T-helper 17 cell (primary cell): ENCODE results near the gene ADARB1. TPM values are rescaled to one million over a fixed set of nuclear protein-coding genes. Genes with fewer than 3 reads are reported as not detected.

Source experiments
- ATAC-seq: fragments of 150-1000 bp; cut with Tn5 transposase; 2 replicates; pipeline ENCODE4 v1.10.0; 2021; ENCODE audit warnings: mild to moderate bottlenecking, moderate library complexity
- DNase-seq, 3 donors: peaks; one replicate each; pipeline versions ENCODE4 v3.0.0 to v3.0.0-alpha.2; 2020 to 2021
- H3K9me3 ChIP-seq: one replicate; pipeline ENCODE4 v1.7.0; 2013; ENCODE audit warnings: low read length, mild to moderate bottlenecking; ENCODE audit not compliant: control insufficient read depth, poor library complexity, severe bottlenecking
- H3K27ac Mint-ChIP-seq: one replicate; pipeline ENCODE4 v1.8.0; 2022; ENCODE audit warnings: mild to moderate bottlenecking, moderate library complexity, mixed read lengths
- H3K27me3 Mint-ChIP-seq: one replicate; pipeline ENCODE4 v1.8.0; 2022; ENCODE audit warnings: mixed read lengths
- H3K36me3 Mint-ChIP-seq: one replicate; pipeline ENCODE4 v1.8.0; 2022; ENCODE audit warnings: low read depth, mixed read lengths
- H3K4me1 Mint-ChIP-seq: one replicate; pipeline ENCODE4 v1.8.0; 2022; ENCODE audit warnings: mild to moderate bottlenecking, mixed read lengths
- H3K4me3 Mint-ChIP-seq: one replicate; pipeline ENCODE4 v1.8.0; 2022; ENCODE audit warnings: mild to moderate bottlenecking, moderate library complexity, mixed read lengths
- total RNA-seq, 4 donors: library from RNA in 2 of 4; stranded (reverse) in 2 of 4; gene quantifications; one replicate each; pipeline ENCODE4 v1.2.3 and lab custom pipeline; 2022 to 2026

Gene ADARB1
- total RNA-seq, 2 donors from 2014 or later, result 28.4 to 37.0 TPM

- peak overlapping the region; percentile 32 for H3K27ac Mint-ChIP-seq
- peaks cover 17% of the 10 kb centered on the region for H3K4me1 Mint-ChIP-seq
- ATAC-seq (peak; percentile 22), DNase-seq (no peak)
- H3K4me3 Mint-ChIP-seq, result peak overlapping the region; percentile 83
- H3K36me3 Mint-ChIP-seq, result peaks cover 2% of the 10 kb centered on the region
- no peaks in the 10 kb centered on the region for H3K9me3 ChIP-seq
- no peaks in the 10 kb centered on the region for H3K27me3 Mint-ChIP-seq
Observed at GRCh38 chr21:45256021-45256911, 181.9 kb downstream of the ADARB1 start.

GRCh38 chr21:45256912-45257672 lies 182.7 kb downstream of the ADARB1 start:
- Mint-ChIP-seq H3K27ac (no peak overlapping the region), H3K27me3 (no peaks in the 10 kb centered on the region), H3K36me3 (peaks cover 2% of the 10 kb centered on the region), H3K4me3 (peak overlapping the region; percentile 41), H3K4me1 (peaks cover 17% of the 10 kb centered on the region)
- no peaks in the 10 kb centered on the region for H3K9me3 ChIP-seq
- DNase-seq (no peak), ATAC-seq (peak; percentile 33)

GRCh38 chr21:45257673-45258341 lies 183.4 kb downstream of the ADARB1 start:
- Mint-ChIP-seq H3K27ac (no peak overlapping the region), H3K36me3 (peaks cover 2% of the 10 kb centered on the region), H3K27me3 (no peaks in the 10 kb centered on the region), H3K4me1 (peaks cover 17% of the 10 kb centered on the region), H3K4me3 (no peak overlapping the region)
- H3K9me3 ChIP-seq, result no peaks in the 10 kb centered on the region
- no peak for ATAC-seq
- no peak for DNase-seq

DNA sequence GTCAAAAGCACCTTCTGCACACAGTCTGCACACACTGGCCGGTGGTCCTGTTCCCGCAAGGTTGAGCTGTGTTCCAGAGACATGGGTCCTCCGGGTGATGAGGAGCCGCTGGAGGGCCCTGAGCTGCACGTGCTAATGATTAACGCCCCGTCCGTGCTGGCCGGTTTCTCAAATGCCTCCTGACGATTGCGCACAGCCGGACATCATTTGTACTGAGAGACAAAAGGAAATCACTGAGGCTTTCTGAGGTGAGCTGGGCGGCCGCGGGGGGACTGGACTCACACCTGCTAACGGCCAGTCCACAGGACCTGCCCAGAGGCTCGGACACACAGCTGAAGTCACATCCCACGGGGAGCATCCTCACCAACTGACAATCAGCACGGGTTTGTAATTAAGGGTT lies 184.1 kb downstream of the ADARB1 start:
- Mint-ChIP-seq H3K4me3 (no peak overlapping the region), H3K27ac (no peak overlapping the region), H3K27me3 (no peaks in the 10 kb centered on the region), H3K36me3 (peaks cover 2% of the 10 kb centered on the region), H3K4me1 (peaks cover 19% of the 10 kb centered on the region)
- no peak for ATAC-seq
- no peaks in the 10 kb centered on the region for H3K9me3 ChIP-seq
- DNase-seq, result no peak

DNA sequence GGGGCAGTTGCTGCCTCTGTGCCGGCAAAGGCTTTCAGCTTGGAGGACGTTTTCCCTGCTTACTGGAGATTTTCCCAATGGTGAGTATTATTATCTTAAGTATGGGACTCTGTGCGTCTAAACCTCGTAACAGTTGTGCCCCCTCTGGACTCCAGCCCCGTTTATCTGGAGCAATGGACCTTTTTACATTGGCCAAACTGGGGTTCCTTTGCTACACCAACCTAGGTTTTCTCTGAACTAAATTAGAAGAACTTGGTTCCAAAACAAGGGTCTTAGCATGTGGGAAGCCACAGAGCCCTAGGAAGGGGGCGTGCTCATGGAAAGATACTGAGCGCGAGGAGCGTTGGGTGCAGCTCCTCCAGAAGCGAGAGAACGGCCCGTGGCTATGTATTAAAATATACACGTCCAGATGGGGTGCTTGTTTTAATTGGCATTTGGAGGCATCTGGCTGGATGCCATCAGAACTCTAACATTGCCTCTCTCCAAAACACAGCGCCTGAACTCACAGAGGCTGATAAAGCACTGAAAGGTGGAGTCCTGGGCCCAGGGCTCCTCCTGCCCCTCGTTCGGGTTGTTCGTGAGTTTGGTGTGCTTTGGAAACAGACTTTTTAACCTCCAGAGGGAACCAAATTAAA lies 184.9 kb downstream of the ADARB1 start:
- Mint-ChIP-seq H3K4me1 (peaks cover 18% of the 10 kb centered on the region), H3K4me3 (no peak overlapping the region), H3K27ac (no peak overlapping the region), H3K36me3 (peaks cover 2% of the 10 kb centered on the region), H3K27me3 (no peaks in the 10 kb centered on the region)
- ATAC-seq (no peak), DNase-seq (no peak)
- no peaks in the 10 kb centered on the region for H3K9me3 ChIP-seq

DNA sequence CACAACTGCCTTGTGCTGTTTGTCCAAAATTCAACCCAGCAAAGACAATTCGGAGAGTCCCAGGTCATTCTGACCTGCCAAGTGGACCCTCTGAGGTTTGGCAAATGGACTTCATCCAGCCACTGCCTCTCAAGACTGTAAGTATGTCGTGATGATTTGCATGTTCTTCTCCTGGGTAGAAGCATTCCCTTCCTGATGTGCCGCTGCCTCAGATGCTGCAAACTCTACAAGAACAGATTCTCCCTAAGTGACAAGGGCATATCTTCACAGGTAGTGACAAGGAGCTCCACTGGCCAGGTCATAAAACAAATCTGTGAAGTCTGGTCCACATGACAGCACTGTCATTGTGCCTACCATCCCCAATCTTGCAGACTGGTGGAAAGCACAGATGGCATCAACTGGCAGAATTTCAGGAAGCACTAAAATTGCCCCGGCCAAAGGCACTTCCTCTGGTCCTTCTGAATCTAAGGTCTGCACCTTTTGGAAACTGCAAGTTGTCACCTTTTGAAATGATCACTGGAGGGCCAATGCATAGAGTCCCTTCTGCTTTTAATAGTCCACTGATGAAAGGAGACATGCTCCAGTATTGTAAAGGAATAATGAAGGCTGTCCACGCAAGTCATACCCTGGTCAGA lies 185.9 kb downstream of the ADARB1 start:
- Mint-ChIP-seq H3K4me1 (peaks cover 9% of the 10 kb centered on the region), H3K4me3 (no peak overlapping the region), H3K27ac (no peak overlapping the region), H3K36me3 (no peaks in the 10 kb centered on the region), H3K27me3 (no peaks in the 10 kb centered on the region)
- no peak for ATAC-seq
- DNase-seq, result no peak
- no peaks in the 10 kb centered on the region for H3K9me3 ChIP-seq

- Mint-ChIP-seq H3K4me3 (no peak overlapping the region), H3K27ac (no peak overlapping the region), H3K4me1 (peaks cover 11% of the 10 kb centered on the region), H3K27me3 (no peaks in the 10 kb centered on the region), H3K36me3 (no peaks in the 10 kb centered on the region)
- no peak for ATAC-seq
- no peak for DNase-seq
- H3K9me3 ChIP-seq, result no peaks in the 10 kb centered on the region
Observed at GRCh38 chr21:45261093-45261492, 186.7 kb downstream of the ADARB1 start.

GRCh38 chr21:45262041-45262581 lies 187.7 kb downstream of the ADARB1 start:
- DNase-seq, result no peak
- no peak for ATAC-seq
- Mint-ChIP-seq H3K4me3 (no peak overlapping the region), H3K4me1 (peaks cover 15% of the 10 kb centered on the region), H3K27ac (no peak overlapping the region), H3K27me3 (no peaks in the 10 kb centered on the region), H3K36me3 (peaks cover 2% of the 10 kb centered on the region)
- no peaks in the 10 kb centered on the region for H3K9me3 ChIP-seq

GRCh38 chr21:45262616-45263015 lies 188.2 kb downstream of the ADARB1 start:
- Mint-ChIP-seq H3K4me3 (no peak overlapping the region), H3K4me1 (peaks cover 17% of the 10 kb centered on the region), H3K36me3 (peaks cover 2% of the 10 kb centered on the region), H3K27me3 (no peaks in the 10 kb centered on the region), H3K27ac (no peak overlapping the region)
- ATAC-seq, result peak; percentile 38
- DNase-seq, result no peak
- H3K9me3 ChIP-seq, result no peaks in the 10 kb centered on the region

DNA sequence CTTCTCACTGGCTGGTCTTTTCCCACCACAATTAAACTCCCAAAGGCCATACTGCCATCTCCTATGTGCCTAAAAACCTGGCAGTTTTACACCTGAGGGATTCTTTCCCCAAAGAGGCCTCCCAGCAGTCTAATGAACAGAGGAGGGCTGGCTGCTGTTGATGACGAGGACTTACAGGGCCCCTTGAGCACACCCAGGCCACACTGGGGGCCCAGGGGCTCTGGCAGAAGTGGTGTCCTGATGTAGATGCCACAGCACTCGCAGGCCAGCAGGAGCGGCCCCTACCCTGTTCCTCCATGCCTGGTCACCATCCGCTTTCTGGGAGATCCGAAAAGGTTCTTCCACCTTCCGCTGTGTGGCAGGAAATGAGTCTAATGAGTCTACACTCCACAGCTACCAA lies 189.2 kb downstream of the ADARB1 start:
- H3K9me3 ChIP-seq, result no peaks in the 10 kb centered on the region
- H3K36me3 Mint-ChIP-seq, result peaks cover 2% of the 10 kb centered on the region
- no peaks in the 10 kb centered on the region for H3K27me3 Mint-ChIP-seq
- H3K4me1 Mint-ChIP-seq, result peaks cover 18% of the 10 kb centered on the region
- peak overlapping the region; percentile 71 for H3K27ac Mint-ChIP-seq
- no peak for DNase-seq
- ATAC-seq, result no peak
- no peak overlapping the region for H3K4me3 Mint-ChIP-seq

GRCh38 chr21:45264146-45264911 lies 189.9 kb downstream of the ADARB1 start:
- H3K27ac Mint-ChIP-seq, result no peak overlapping the region
- H3K27me3 Mint-ChIP-seq, result no peaks in the 10 kb centered on the region
- no peak overlapping the region for H3K4me3 Mint-ChIP-seq
- peaks cover 2% of the 10 kb centered on the region for H3K36me3 Mint-ChIP-seq
- H3K9me3 ChIP-seq, result no peaks in the 10 kb centered on the region
- DNase-seq, result no peak
- peaks cover 18% of the 10 kb centered on the region for H3K4me1 Mint-ChIP-seq
- ATAC-seq, result no peak
